ENCODE measurements around the gene ITM2C.

- TF ChIP-seq NANOG (IDR thresholded peaks at IDR 0.05; ENCODE audit: borderline replicate concordance) (no peak), CTCF (conservative IDR thresholded peaks at IDR 0.05; ENCODE audit: low read depth in 2 of 2) (no peak), EZH2 (IDR thresholded peaks at IDR 0.05; ENCODE audit: low read depth, unreplicated experiment) (no peak), POLR2AphosphoS5 (IDR thresholded peaks at IDR 0.05; ENCODE audit: low read depth) (no peak), CREB1 (CRISPR knock-in tag; IDR thresholded peaks at IDR 0.05; ENCODE audit: low read depth) (no peak), REST (IDR thresholded peaks at IDR 0.05; ENCODE audit: unreplicated experiment) (no peak), JUNB (IDR thresholded peaks at IDR 0.05; ENCODE audit: unreplicated experiment) (no peak)
These were observed 38.7 kb downstream of the ITM2C start for GRCh38 chr2:230903231-230904150.
